Naive thymus-derived CD8-positive, alpha-beta T cell (primary cell): Measurements from ENCODE around the gene SUSD2. TPM values are rescaled to one million over a fixed set of nuclear protein-coding genes. Genes with fewer than 3 reads are reported as not detected.

Experiments used
- ATAC-seq, 2 donors: fragments of 150-1000 bp; cut with Tn5 transposase in 1 of 2; sonication (Bioruptor Pico), chemical (Tn5 transposase) in 1 of 2; 1 replicate in 1 of 2; 2 replicates in 1 of 2; pipeline ENCODE4 v1.10.0; 2021; ENCODE audit warnings: mild to moderate bottlenecking in 2 of 2, moderate library complexity in 2 of 2
- POLR2A ChIA-PET: fragments of 350-600 bp; sonication (Branson Sonifier 250); formaldehyde crosslinking; loops from one replicate; lab custom pipeline; 2021; ENCODE audit warnings: antibody characterized with exemption; lab: Charles Lee
- DNase-seq, 10 donors: peaks; one replicate each; pipeline versions ENCODE4 v3.0.0 to v3.0.0-alpha.2; 2020 to 2022
- H3K27ac Mint-ChIP-seq, 10 donors: one replicate each; pipeline ENCODE4 v1.8.0; 2020 to 2022; ENCODE audit warnings: mild to moderate bottlenecking in 10 of 10, mixed read lengths in 10 of 10, moderate library complexity in 4 of 10, inconsistent platforms in 1 of 10
- H3K27me3 Mint-ChIP-seq, 5 donors: one replicate each; pipeline ENCODE4 v1.8.0; 2021 to 2022; ENCODE audit warnings: mixed read lengths in 5 of 5
- H3K36me3 Mint-ChIP-seq, 3 donors: one replicate each; pipeline ENCODE4 v1.8.0; 2020 to 2022; ENCODE audit warnings: mixed read lengths in 3 of 3, mild to moderate bottlenecking in 2 of 3, inconsistent platforms in 1 of 3
- H3K4me1 Mint-ChIP-seq, 4 donors: one replicate each; pipeline ENCODE4 v1.8.0; 2021 to 2022; ENCODE audit warnings: mixed read lengths in 4 of 4
- H3K4me3 Mint-ChIP-seq, 10 donors: one replicate each; pipeline ENCODE4 v1.8.0; 2020 to 2022; ENCODE audit warnings: mild to moderate bottlenecking in 10 of 10, mixed read lengths in 10 of 10, moderate library complexity in 6 of 10, inconsistent platforms in 1 of 10
- H3K9me3 Mint-ChIP-seq, 9 donors: one replicate each; pipeline ENCODE4 v1.8.0; 2020 to 2022; ENCODE audit warnings: mixed read lengths in 9 of 9, mild to moderate bottlenecking in 3 of 9, inconsistent platforms in 1 of 9, moderate library complexity in 1 of 9
- polyA plus RNA-seq, 3 donors: library from polyadenylated mRNA; unstranded; fragments of 300-500 nt; fragmentation: Illumina TruSeq; gene quantifications; one replicate each; pipeline ENCODE4 v1.2.3, GENCODE V29; 2021
- total RNA-seq, 8 experiments: library from RNA in 2 of 8; stranded (reverse) in 2 of 8; gene quantifications; one replicate each; pipeline ENCODE4 v1.2.3 and lab custom pipeline; 2021 to 2026

Gene SUSD2
- total and polyA plus RNA-seq, 5 experiments from 2014 or later = 0.07 to 1.9 (median 0.87) TPM; not detected in 1

DNA sequence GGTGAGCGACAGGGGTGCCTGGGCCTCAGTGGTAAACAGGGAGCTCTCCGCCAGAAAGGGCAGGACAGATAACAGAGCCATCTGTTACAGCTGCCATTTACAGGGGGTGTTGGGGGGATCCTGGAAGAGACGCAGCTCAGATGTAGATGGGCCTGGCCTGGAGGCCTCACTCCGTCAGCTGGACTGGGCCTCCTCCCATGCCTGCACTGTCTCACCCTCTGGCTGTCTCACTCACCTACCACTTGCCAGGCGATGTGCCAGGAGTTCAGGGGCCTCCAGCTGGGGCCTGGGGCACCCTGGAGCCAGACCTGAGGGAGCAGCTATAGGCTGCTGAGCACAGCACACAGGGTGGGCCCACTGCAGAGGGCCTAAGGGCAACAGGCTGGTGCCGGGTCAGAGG is 16.3 kb upstream of the SUSD2 start:
- H3K4me3 Mint-ChIP-seq = no peak overlapping the region
- H3K36me3 Mint-ChIP-seq = peaks cover 0 to 65% (median 5%) of the 10 kb centered on the region in 3 donors
- DNase-seq (no peak), ATAC-seq (no peak)
- no peaks in the 10 kb centered on the region for H3K9me3 Mint-ChIP-seq
- peak overlapping the region in 6 of 10 donors; percentile 48 to 85 (median 62) for H3K27ac Mint-ChIP-seq
- H3K27me3 Mint-ChIP-seq = no peaks in the 10 kb centered on the region
- peaks cover 34 to 84% (median 64%) of the 10 kb centered on the region in 4 donors for H3K4me1 Mint-ChIP-seq
- POLR2A ChIA-PET = interaction anchor here (1.1 to 10.0 kb wide), 2 partner anchors 8 to 32 kb away, joined by 3 to 142 read pairs; no protein-coding TSS in a partner anchor

DNA sequence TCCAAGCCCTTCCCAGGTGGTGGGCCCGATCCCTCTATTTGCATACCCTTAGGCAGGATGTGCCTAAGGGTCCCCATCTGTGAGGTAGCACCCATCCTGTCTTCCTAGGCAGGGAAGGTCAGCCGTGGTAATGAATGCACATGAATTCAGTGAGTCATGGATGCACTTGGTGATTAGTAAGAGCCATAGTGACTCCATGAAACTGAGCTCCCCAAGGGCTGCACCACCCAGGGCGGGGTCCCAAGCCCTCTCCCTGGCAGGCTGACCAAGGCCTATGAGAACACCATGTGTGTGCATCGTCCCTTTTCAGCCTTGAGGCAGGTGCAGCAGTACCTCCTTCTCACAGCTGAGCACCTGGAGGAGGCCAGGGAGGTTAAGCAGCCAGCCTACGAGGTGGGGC is 15.6 kb upstream of the SUSD2 start:
- Mint-ChIP-seq H3K4me3 (no peak overlapping the region), H3K36me3 (peaks cover 0 to 59% (median 5%) of the 10 kb centered on the region in 3 donors), H3K27ac (peak overlapping the region in 7 of 10 donors; percentile 18 to 78 (median 57)), H3K27me3 (no peaks in the 10 kb centered on the region), H3K4me1 (peaks cover 31 to 78% (median 58%) of the 10 kb centered on the region in 4 donors), H3K9me3 (no peaks in the 10 kb centered on the region)
- DNase-seq = no peak
- POLR2A ChIA-PET = interaction anchor here (1.1 to 10.0 kb wide), 3 partner anchors 9 to 33 kb away, joined by 3 to 142 read pairs (median 3); no protein-coding TSS in a partner anchor
- ATAC-seq = no peak

DNA sequence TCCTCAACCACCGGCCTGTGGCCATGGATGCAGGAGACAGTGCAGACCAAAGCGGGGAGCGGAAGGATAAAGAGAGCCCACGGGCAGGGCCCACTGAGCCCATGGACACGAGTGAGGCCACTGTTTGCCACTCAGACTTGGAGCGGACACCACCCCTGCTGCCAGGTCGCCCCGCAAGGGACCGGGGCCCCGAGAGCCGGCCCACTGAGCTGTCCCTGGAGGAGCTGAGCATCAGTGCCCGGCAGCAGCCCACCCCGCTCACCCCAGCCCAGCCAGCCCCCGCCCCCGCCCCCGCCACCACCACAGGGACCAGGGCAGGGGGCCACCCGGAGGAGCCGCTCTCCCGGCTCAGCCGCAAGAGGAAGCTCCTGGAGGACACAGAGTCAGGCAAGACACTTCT is 14.5 kb upstream of the SUSD2 start:
- POLR2A ChIA-PET = interaction anchor here (1.1 to 10.0 kb wide), 2 partner anchors 10 to 33 kb away, joined by 3 to 142 read pairs; no protein-coding TSS in a partner anchor
- Mint-ChIP-seq H3K27ac (peak overlapping the region in 4 of 10 donors; percentile 36 to 91 (median 73)), H3K36me3 (peaks cover 0 to 61% (median 5%) of the 10 kb centered on the region in 3 donors), H3K9me3 (no peaks in the 10 kb centered on the region), H3K4me3 (no peak overlapping the region), H3K4me1 (peaks cover 25 to 67% (median 48%) of the 10 kb centered on the region in 4 donors), H3K27me3 (no peaks in the 10 kb centered on the region)
- no peak for DNase-seq
- ATAC-seq = no peak

DNA sequence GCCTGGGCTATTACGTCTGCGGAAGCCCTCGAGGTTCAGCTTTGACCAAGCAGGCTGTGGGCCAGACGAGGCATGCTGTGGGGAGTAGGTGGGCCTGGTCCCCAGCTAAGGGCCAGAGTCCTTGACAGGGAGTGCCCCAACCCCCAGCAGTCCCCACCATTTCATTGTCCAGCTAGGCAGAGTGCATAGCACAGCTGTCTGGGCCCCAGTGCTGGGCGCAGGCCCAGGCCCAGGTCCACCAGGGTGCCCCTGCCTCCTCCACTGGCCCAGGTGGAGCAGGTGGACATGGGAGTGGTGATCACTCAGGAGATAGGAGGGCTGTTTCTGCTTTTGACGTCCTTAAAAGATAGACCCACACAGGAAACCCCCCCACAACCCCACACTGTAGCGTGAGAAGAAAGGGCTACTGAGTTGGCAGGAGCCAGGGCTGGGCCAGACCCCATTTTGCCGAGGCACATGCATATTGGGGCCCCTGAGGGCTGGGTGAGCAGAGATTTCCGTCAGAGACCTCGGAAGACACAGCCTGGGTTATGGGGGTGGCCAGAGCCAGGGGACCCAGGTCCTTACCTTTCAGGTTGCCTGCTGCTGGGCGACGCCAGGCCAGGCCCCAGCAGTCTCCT is 11.7 kb upstream of the SUSD2 start:
- H3K27me3 Mint-ChIP-seq = no peaks in the 10 kb centered on the region
- peak overlapping the region in 7 of 10 donors; percentile 4 to 70 (median 22) for H3K4me3 Mint-ChIP-seq
- POLR2A ChIA-PET = interaction anchor here (1.2 to 10.0 kb wide), 4 partner anchors 13 to 39 kb away, joined by 3 to 142 read pairs (median 4); no protein-coding TSS in a partner anchor

DNA sequence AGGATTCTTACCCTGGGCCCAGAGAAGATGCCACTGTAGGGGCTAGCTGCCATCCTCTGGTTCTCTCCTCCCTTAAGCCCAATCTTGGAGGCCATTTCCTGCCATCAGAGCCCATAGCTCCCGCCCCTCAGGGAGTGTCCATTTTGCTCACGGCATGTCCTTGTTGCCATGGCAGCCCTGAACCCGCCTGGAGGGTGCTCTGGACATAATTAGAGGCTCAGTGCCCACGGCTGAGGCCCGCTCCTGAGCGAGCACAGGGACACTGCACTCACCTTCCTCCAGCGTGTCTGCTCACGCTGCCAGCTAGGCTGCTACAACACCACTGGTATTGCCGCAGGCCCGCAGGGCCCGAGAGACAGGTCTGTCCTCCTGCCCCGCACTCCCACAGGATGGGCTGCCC is 11.1 kb upstream of the SUSD2 start:
- H3K27me3 Mint-ChIP-seq = no peaks in the 10 kb centered on the region
- POLR2A ChIA-PET = interaction anchor here (10.0 kb wide), 1 partner anchor 14 kb away, joined by 142 read pairs; no protein-coding TSS in a partner anchor
- H3K36me3 Mint-ChIP-seq = peaks cover 0 to 63% (median 7%) of the 10 kb centered on the region in 3 donors
- peak overlapping the region in 1 of 10 donors; percentile 70 for H3K4me3 Mint-ChIP-seq
- no peaks in the 10 kb centered on the region for H3K9me3 Mint-ChIP-seq
- DNase-seq = no peak
- peaks cover 20 to 52% (median 33%) of the 10 kb centered on the region in 4 donors for H3K4me1 Mint-ChIP-seq
- H3K27ac Mint-ChIP-seq = peak overlapping the region; percentile 15 to 94 (median 86)
- ATAC-seq = peak in 1 of 2 donors; percentile 3

More for the DNA sequence above, 11.7 kb upstream of the SUSD2 start:
- ATAC-seq (peak; percentile 79 to 86), DNase-seq (peak in 7 of 10 donors; percentile 18 to 77 (median 43))
- H3K4me1 Mint-ChIP-seq = peaks cover 20 to 51% (median 35%) of the 10 kb centered on the region in 4 donors
- H3K27ac Mint-ChIP-seq = peak overlapping the region; percentile 77 to 94 (median 89)
- H3K9me3 Mint-ChIP-seq = no peaks in the 10 kb centered on the region
- H3K36me3 Mint-ChIP-seq = peaks cover 0 to 63% (median 7%) of the 10 kb centered on the region in 3 donors

DNA sequence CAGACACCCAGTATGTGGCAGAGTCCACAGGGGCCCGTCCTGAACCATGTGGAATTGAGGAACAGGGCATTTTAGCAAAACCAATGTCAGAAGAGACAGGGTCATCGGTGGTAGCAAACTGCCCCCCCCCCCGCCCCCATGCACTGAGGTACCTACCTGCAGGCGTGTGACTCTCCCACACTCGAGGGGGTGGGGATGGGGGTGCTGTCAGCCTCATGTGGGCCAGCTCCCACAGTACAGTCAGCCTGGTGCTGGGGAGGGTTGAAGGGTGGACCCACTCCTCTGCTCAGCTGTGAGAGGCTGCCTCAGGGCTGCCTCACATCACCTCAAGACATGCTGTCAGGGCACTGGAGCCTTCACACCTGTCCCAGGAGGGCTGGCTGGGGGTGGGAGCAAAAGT is 10.7 kb upstream of the SUSD2 start:
- ATAC-seq = no peak
- H3K36me3 Mint-ChIP-seq = peaks cover 0 to 63% (median 7%) of the 10 kb centered on the region in 3 donors
- peaks cover 18 to 51% (median 31%) of the 10 kb centered on the region in 4 donors for H3K4me1 Mint-ChIP-seq
- DNase-seq = no peak
- H3K27me3 Mint-ChIP-seq = no peaks in the 10 kb centered on the region
- POLR2A ChIA-PET = interaction anchor here (10.0 kb wide), 1 partner anchor 14 kb away, joined by 142 read pairs; no protein-coding TSS in a partner anchor
- H3K9me3 Mint-ChIP-seq = no peaks in the 10 kb centered on the region
- peak overlapping the region in 5 of 10 donors; percentile 38 to 91 (median 63) for H3K27ac Mint-ChIP-seq
- H3K4me3 Mint-ChIP-seq = no peak overlapping the region

DNA sequence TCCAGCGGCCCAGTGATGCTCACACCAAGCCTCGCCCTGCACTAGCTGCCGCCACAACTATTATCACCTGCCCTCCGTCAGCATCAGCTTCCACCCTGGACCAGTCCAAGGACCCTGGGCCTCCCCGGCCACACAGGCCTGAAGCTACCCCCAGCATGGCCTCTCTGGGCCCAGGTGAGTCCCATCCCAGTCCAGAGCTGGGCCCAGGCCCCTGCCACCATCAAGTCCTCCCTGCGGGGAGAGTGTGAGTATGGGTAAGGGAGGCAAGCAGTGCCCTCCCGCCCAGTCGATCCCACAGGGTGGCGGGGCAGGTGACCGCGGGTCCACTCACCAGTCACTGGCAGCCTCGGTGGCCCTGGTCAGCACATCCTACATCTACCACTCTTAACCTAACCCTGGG is 9.5 kb upstream of the SUSD2 start:
- peaks cover 17 to 46% (median 26%) of the 10 kb centered on the region in 4 donors for H3K4me1 Mint-ChIP-seq
- POLR2A ChIA-PET = interaction anchor here (2.1 to 10.0 kb wide), 2 partner anchors 15 to 38 kb away, joined by 7 to 142 read pairs; no protein-coding TSS in a partner anchor
- no peaks in the 10 kb centered on the region for H3K9me3 Mint-ChIP-seq
- ATAC-seq = no peak
- no peaks in the 10 kb centered on the region for H3K27me3 Mint-ChIP-seq
- H3K4me3 Mint-ChIP-seq = no peak overlapping the region
- H3K27ac Mint-ChIP-seq = peak overlapping the region in 8 of 10 donors; percentile 40 to 88 (median 64)
- DNase-seq = no peak
- peaks cover 0 to 64% (median 7%) of the 10 kb centered on the region in 3 donors for H3K36me3 Mint-ChIP-seq

DNA sequence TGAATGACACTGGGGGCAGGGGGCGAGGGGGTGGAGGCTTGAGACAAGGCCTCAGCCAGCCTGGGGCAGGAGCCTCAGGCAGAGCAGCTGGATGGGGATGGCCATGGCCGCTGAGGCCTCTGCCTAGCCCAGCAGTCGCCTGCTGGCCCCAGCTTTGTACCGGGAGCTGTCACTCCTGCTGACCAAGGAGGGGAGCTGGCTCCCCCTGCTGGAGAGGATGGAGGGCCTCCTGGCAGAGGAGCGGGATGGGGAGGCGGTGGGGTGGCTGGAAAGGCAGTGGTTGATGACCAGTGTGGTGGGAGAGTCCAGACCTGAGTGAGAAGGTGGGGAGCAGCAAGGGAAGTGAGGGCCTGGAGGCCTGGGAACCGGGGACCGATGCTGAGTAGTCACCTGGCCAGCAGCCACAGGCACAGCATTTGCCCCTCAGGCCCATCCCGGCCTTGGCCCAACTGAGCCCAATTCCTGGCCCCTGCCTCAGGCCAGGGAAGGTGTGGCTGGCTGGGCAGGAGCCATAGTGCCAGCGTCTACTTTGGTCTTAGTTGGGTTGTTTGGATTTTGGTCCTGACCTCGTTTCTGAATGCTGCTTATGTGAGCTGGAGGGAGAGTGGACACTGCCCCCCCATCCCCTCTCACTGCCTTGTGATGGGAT is 6.0 kb upstream of the SUSD2 start:
- DNase-seq (peak; percentile 31 to 81 (median 58)), ATAC-seq (peak; percentile 66 to 73)
- H3K27ac Mint-ChIP-seq = peak overlapping the region in 9 of 10 donors; percentile 31 to 88 (median 72)
- H3K4me3 Mint-ChIP-seq = no peak overlapping the region
- H3K27me3 Mint-ChIP-seq = no peaks in the 10 kb centered on the region
- POLR2A ChIA-PET = interaction anchor here (0.7 to 3.1 kb wide), 4 partner anchors 20 to 165 kb away, joined by 3 to 45 read pairs (median 19); no protein-coding TSS in a partner anchor
- no peaks in the 10 kb centered on the region for H3K9me3 Mint-ChIP-seq
- H3K36me3 Mint-ChIP-seq = peaks cover 0 to 59% (median 2%) of the 10 kb centered on the region in 3 donors
- H3K4me1 Mint-ChIP-seq = peaks cover 0 to 21% (median 4%) of the 10 kb centered on the region in 4 donors

DNA sequence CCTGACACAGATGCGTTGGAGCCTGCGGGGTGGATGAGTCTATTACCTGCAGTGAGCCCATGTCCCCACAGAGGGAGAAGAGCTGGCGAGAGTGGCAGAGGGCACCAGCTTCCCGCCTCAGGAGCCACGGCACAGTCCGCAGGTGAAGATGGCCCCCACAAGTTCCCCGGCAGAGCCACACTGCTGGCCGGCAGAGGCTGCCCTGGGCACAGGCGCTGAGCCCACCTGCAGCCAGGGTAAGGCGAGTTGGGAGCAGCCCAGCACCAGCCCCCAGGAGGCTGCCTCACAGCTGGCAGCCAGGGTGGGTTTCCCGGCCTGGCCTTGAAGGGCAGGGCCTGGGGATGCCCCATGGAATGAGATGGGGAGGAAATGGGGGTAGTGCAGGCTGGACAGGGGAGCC is 5.2 kb upstream of the SUSD2 start:
- no peak for DNase-seq
- Mint-ChIP-seq H3K4me1 (peaks cover 0 to 20% (median 4%) of the 10 kb centered on the region in 4 donors), H3K27me3 (no peaks in the 10 kb centered on the region), H3K4me3 (no peak overlapping the region), H3K36me3 (peaks cover 0 to 56% (median 2%) of the 10 kb centered on the region in 3 donors), H3K27ac (peak overlapping the region in 6 of 10 donors; percentile 31 to 83 (median 56)), H3K9me3 (no peaks in the 10 kb centered on the region)
- ATAC-seq = no peak
- POLR2A ChIA-PET = interaction anchor here (0.9 to 3.1 kb wide), 4 partner anchors 20 to 165 kb away, joined by 3 to 45 read pairs (median 19); no protein-coding TSS in a partner anchor

DNA sequence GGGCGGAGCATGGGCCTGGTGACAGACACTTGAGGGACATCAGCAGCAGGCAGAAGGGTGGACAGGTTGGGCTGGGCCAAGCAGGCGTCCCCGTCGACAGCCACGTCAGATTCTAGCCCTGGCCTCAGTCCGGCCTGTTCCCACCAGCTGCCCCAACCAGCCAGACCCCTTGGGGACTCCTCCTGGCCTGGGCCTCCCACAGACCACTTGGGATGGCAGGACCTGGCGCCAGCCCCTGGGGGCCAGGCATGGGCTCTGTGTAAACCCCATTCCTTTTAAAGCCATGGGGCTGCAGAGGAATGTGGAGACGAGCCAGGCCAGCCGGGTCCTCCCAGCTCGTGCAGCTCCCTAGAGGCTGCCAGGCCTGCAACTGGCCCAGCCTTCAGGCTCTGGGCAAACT is 4.7 kb upstream of the SUSD2 start:
- Mint-ChIP-seq H3K27me3 (no peaks in the 10 kb centered on the region), H3K4me1 (peaks cover 0 to 20% (median 4%) of the 10 kb centered on the region in 4 donors), H3K27ac (no peak overlapping the region), H3K4me3 (no peak overlapping the region), H3K9me3 (no peaks in the 10 kb centered on the region), H3K36me3 (peaks cover 0 to 53% (median 2%) of the 10 kb centered on the region in 3 donors)
- no peak for ATAC-seq
- POLR2A ChIA-PET = interaction anchor here (0.8 to 1.4 kb wide), 4 partner anchors 16 to 48 kb away, joined by 3 to 4 read pairs (median 4); no protein-coding TSS in a partner anchor
- peak in 2 of 10 donors; percentile 0 to 27 for DNase-seq

DNA sequence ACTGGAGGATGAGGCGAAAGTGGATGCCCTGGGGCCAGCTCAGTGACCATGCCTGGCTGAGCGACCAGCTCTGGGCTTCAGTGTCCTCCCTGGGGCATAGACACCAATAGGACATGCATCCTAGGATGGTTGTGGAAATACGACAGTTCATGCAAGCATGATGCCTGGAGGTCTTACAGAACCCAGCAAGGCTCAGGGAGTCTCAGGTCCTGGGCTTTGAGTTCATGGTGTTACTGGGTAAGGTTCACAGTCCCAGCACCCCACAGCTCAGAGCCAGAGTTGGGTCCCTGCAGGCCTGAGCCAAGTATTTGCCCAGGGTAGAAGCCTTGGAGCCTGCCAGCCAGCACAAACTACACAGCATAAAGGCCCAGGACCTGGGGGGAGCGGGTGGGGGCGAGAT is 4.2 kb upstream of the SUSD2 start:
- Mint-ChIP-seq H3K27ac (peak overlapping the region in 5 of 10 donors; percentile 11 to 60 (median 29)), H3K27me3 (no peaks in the 10 kb centered on the region), H3K4me3 (no peak overlapping the region), H3K9me3 (no peaks in the 10 kb centered on the region), H3K4me1 (peaks cover 0 to 19% (median 4%) of the 10 kb centered on the region in 4 donors), H3K36me3 (peaks cover 0 to 49% (median 2%) of the 10 kb centered on the region in 3 donors)
- no peak for ATAC-seq
- peak in 1 of 10 donors; percentile 53 for DNase-seq
- POLR2A ChIA-PET = interaction anchor here (0.8 to 1.4 kb wide), 4 partner anchors 17 to 48 kb away, joined by 3 to 4 read pairs (median 4); no protein-coding TSS in a partner anchor

DNA sequence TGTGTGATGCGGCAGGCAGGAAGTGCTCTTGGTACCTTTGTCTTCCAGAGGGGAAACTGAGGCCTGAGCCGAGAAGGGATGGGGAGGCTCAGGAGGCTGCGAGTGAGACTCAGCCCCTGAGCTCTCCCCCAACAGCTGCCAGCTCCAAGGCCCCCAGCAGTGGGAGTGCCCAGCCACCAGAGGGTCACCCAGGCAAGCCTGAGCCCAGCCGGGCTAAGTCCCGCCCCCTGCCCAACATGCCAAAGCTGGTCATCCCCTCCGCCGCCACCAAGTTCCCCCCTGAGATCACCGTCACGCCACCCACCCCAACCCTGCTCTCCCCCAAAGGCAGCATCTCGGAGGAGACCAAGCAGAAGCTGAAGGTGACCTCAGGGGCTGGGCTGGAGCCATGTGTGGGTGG is 3.8 kb upstream of the SUSD2 start:
- peaks cover 0 to 46% (median 2%) of the 10 kb centered on the region in 3 donors for H3K36me3 Mint-ChIP-seq
- no peaks in the 10 kb centered on the region for H3K27me3 Mint-ChIP-seq
- DNase-seq (peak in 1 of 10 donors; percentile 1), ATAC-seq (no peak)
- no peaks in the 10 kb centered on the region for H3K9me3 Mint-ChIP-seq
- peak overlapping the region in 6 of 10 donors; percentile 11 to 60 (median 42) for H3K27ac Mint-ChIP-seq
- peaks cover 0 to 19% (median 4%) of the 10 kb centered on the region in 4 donors for H3K4me1 Mint-ChIP-seq
- POLR2A ChIA-PET = interaction anchor here (0.8 to 1.4 kb wide), 4 partner anchors 17 to 47 kb away, joined by 3 to 4 read pairs (median 4); no protein-coding TSS in a partner anchor
- H3K4me3 Mint-ChIP-seq = no peak overlapping the region
